ENCODE data around the gene CEP85.

CEP85 gene

DNA sequence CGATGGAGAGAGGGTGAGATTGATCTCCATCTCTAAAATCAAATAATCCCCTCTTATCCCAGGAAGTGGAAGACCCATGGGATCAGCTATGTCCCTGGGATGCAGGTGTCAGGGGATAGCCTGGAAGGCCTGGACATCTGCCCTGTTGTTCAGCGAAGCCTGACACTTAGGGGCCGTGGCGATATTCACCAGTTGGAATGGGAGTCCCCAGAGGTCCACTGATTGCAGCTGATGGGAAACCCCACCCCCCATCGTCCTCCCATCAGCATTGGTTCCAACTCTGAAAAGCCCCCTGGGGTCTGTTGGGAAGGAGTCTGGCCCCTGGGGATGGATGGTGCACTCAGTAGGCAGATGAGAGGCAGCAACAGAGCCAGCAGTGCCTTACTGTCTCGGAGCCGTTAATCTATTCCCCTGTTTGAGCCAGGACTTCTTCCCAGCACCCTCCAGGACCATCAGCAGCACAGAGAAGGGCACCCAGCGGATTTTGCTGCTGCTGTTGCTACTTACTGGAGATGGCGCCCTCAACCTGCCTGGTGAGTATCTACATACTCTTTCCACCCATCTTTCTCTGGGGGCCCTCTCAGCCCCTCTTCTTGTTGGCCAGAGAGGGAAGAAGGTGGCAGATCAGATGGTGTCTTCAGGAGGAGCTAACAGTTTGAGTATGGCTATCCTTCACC lies 30.2 kb upstream of the CEP85 start:
- DNase-seq (ENCODE audit: low read depth in 2 of 2): no peak
- H3K4me3 ChIP-seq (replicated peaks in 1 of 2; ENCODE audit: low read depth in 2 of 2, low read length in 2 of 2): no peak overlapping the region
- TF ChIP-seq, protein P1, sequence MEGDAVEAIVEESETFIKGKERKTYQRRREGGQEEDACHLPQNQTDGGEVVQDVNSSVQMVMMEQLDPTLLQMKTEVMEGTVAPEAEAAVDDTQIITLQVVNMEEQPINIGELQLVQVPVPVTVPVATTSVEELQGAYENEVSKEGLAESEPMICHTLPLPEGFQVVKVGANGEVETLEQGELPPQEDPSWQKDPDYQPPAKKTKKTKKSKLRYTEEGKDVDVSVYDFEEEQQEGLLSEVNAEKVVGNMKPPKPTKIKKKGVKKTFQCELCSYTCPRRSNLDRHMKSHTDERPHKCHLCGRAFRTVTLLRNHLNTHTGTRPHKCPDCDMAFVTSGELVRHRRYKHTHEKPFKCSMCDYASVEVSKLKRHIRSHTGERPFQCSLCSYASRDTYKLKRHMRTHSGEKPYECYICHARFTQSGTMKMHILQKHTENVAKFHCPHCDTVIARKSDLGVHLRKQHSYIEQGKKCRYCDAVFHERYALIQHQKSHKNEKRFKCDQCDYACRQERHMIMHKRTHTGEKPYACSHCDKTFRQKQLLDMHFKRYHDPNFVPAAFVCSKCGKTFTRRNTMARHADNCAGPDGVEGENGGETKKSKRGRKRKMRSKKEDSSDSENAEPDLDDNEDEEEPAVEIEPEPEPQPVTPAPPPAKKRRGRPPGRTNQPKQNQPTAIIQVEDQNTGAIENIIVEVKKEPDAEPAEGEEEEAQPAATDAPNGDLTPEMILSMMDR (IDR thresholded peaks at IDR 0.05; ENCODE audit: low read depth, low read length): no peak

DNA sequence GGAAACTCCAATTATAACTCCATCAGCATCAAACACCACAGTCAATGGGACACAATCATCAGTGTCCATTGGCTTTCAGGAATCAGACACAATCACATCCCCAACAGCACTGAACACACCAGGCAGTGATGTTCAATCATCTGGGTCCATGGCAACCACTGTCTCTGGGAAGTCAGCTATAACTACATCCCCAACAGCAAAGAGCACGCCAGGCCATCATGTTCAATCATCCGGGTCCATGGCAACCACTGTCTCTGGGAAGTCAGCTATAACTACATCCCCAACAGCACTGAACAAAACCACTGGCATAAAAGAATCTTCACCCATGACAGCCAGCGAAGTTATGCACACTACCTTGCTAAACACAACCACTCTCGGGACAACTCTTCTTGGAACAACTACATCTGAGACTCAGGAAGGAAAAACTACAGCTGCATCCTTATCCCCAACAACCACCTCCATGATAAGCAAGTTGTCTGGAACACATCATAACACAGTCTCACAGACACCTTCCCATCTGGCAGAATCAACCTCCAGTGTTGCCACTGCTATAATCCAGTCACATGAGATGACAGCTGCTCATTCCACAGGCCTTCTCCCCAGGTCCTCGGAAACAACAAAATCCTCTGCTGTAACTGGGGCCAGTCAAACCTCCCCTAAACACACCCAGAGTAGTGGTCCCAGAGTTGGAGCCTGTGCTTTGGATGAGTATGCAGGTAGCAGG lies 23.7 kb upstream of the CEP85 start:
- no peak for DNase-seq (ENCODE audit: low read depth in 2 of 2)
- H3K4me3 ChIP-seq (replicated peaks in 1 of 2; ENCODE audit: low read depth in 2 of 2, low read length in 2 of 2): no peak overlapping the region
- TF ChIP-seq, protein P1 (IDR thresholded peaks at IDR 0.05; ENCODE audit: low read depth, low read length): no peak

DNA sequence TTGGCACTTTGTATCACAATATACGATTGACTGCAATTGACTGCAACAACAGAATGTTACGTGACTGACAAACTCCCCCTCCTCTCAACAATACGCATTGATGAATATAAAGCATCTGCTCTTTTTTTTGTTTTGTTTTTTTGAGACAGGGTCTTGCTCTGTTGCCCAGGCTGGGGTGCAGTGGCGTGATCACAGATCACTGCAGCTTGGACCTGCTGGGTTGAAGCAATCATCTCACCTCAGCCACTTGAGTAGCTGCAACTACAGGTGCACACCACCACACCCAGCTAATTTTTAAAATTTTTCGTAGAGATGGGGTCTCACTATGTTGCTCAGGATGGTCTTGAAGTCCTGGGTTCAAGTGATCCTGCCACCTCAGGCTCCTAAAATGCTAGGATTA lies 21.3 kb upstream of the CEP85 start:
- TF ChIP-seq, protein P1 (IDR thresholded peaks at IDR 0.05; ENCODE audit: low read depth, low read length): no peak
- no peak overlapping the region for H3K4me3 ChIP-seq (replicated peaks in 1 of 2; ENCODE audit: low read depth in 2 of 2, low read length in 2 of 2)
- DNase-seq (ENCODE audit: low read depth in 2 of 2): no peak

DNA sequence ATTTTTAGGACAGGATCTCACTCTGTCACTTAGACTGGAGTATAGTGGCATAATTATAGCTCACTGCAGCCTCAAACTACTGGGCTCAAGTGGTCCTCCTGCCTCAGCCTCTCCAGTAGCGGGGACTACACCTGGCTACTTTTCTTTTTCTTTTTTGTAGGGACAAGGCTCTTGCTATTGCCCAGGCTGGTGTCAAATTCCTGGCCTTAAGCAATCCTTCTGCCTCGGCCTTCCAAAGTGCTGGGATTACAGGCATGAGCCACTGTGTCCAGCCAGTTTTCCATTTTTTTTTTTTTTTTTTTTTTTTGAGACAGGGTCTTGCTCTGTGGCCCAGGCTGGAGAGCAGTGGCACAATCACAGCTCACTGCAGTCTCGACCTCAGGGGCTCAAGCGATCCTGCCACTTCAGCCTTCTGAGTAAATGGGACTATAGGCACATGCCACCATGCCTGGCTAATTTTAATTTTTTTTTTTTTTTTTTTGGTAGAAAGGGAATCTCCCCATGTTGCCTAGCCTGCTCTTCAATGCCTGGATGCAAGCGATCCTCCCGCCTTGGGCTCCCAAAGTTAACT lies 20.6 kb upstream of the CEP85 start:
- TF ChIP-seq, protein P1 (IDR thresholded peaks at IDR 0.05; ENCODE audit: low read depth, low read length): no peak
- no peak for DNase-seq (ENCODE audit: low read depth in 2 of 2)
- H3K4me3 ChIP-seq (replicated peaks in 1 of 2; ENCODE audit: low read depth in 2 of 2, low read length in 2 of 2): no peak overlapping the region

DNA sequence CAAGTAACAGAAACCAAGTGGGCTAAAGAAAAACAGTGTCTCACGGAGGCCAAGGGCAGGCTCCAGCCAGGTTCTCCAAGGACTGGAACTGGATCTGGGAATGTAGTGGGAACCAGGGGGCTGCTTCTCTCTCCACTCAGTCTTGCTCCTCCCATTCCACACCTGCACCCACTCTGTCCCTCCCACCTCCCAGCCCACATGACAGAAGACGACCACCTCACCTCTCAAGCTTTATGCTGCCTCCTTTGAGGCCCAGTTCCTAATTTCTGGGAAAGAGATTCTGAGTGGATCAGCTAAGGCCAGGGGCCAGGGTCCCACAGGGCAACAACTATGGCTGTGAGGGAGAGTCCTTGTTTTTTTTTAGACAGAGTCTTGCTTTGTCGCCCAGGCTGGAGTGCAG lies 18.8 kb upstream of the CEP85 start:
- TF ChIP-seq, protein P1 (IDR thresholded peaks at IDR 0.05; ENCODE audit: low read depth, low read length): no peak
- no peak overlapping the region for H3K4me3 ChIP-seq (replicated peaks in 1 of 2; ENCODE audit: low read depth in 2 of 2, low read length in 2 of 2)
- no peak for DNase-seq (ENCODE audit: low read depth in 2 of 2)

DNA sequence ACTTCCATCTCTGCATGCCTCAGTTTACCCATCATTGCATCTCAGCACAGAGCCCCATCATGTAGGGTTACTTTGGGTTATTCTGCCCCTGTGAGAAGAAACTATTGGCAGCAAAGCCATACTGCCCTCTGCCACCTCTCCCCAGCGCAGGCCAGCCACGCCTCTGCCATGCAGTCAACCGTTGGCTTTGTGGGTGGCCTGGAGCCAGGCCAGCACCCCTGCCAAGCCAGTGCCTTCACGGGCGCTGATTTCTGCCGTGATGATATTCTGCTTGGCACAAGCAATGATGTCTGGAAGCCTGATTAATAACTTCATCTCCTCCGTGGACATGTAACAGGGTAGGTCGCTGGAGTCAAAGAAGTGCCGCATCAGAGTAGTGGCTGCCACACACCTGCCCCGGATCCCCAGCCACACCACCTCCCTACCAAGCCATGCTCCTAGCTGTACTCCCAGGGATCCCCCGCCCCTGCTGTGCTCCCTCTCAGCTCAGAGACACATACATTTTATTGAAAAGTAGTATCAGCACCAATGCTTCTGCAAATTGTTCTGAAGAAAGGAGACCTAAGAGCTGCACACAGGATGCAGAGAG lies 15.0 kb upstream of the CEP85 start:
- no peak for DNase-seq (ENCODE audit: low read depth in 2 of 2)
- TF ChIP-seq, protein P1 (IDR thresholded peaks at IDR 0.05; ENCODE audit: low read depth, low read length): no peak
- H3K4me3 ChIP-seq (replicated peaks in 1 of 2; ENCODE audit: low read depth in 2 of 2, low read length in 2 of 2): no peak overlapping the region

All from cardiac fibroblast (primary cell).